PC-9 (cell line): Measurements from ENCODE around the gene FOS. TPM values are rescaled to one million over a fixed set of nuclear protein-coding genes. Genes with fewer than 3 reads are reported as not detected.
A peak's percentile ranks its signal among the peaks of the same experiment; 100 is the strongest.
"Not testable (repeated sequence)": the region's sequence is repeated elsewhere in the genome, so short reads cannot be mapped to it uniquely, and the experiment has no call there.

Source experiments
- BruUV-seq: library from RNA; stranded (reverse); fragments of 400-500 nt; replicated peaks from 2 replicates; lab custom pipeline; 2021; lab: Mats Ljungman, UMichigan
- CTCF ChIA-PET: fragments of 300-600 bp; sonication (Branson Sonifier 250); formaldehyde crosslinking; loops from one replicate; lab custom pipeline; 2022; ENCODE audit warnings: antibody characterized with exemption; lab: Charles Lee
- POLR2A ChIA-PET: fragments of 300-600 bp; sonication (Branson Sonifier 250); formaldehyde crosslinking; loops from one replicate; lab custom pipeline; 2022; ENCODE audit warnings: antibody characterized with exemption; ENCODE audit not compliant: unreplicated experiment; lab: Charles Lee
- DNase-seq, 2 experiments: peaks; one replicate each; pipeline versions ENCODE4 v3.0.0 to v3.0.0-alpha.2; 2015 to 2022; ENCODE audit warnings: mixed read lengths in 1 of 2
- H2AFZ ChIP-seq: fragments of 200-600 bp; sonication (generic); 2 replicates; pipeline ENCODE4 v1.8.1; 2017; ENCODE audit warnings: antibody characterized with exemption
- H3F3A ChIP-seq: fragments of 200-600 bp; sonication (generic); 2 replicates; pipeline ENCODE4 v1.8.1; 2017; ENCODE audit warnings: antibody characterized with exemption, mild to moderate bottlenecking, low read depth; ENCODE audit not compliant: insufficient read depth
- H3K27ac ChIP-seq: fragments of 200-600 bp; sonication (generic); 2 replicates; pipeline ENCODE4 v1.6.1; 2016; ENCODE audit warnings: mixed run types
- H3K27me3 ChIP-seq: fragments of 200-600 bp; sonication (generic); 2 replicates; pipeline ENCODE4 v1.6.1; 2016; ENCODE audit warnings: low read depth, mixed run types; ENCODE audit not compliant: insufficient read depth
- H3K36me3 ChIP-seq: fragments of 200-600 bp; sonication (generic); 2 replicates; pipeline ENCODE4 v1.6.1; 2016; ENCODE audit warnings: low read depth, mixed run types
- H3K4me1 ChIP-seq: fragments of 200-600 bp; sonication (generic); replicated peaks from 2 replicates; pipeline ENCODE4 v1.6.1; 2016; ENCODE audit warnings: mixed run types; ENCODE audit not compliant: insufficient read depth
- H3K4me2 ChIP-seq: fragments of 200-600 bp; sonication (generic); 2 replicates; pipeline ENCODE4 v1.6.1; 2017; ENCODE audit warnings: mixed run types
- H3K4me3 ChIP-seq: fragments of 200-600 bp; sonication (generic); 2 replicates; pipeline ENCODE4 v1.6.1; 2016; ENCODE audit warnings: mixed run types
- H3K79me2 ChIP-seq: fragments of 200-600 bp; sonication (generic); 2 replicates; pipeline ENCODE4 v1.6.1; 2017; ENCODE audit warnings: low read depth, mixed run types
- H3K9me2 ChIP-seq: fragments of 200-600 bp; sonication (generic); 2 replicates; pipeline ENCODE4 v1.8.1; 2017; ENCODE audit warnings: mild to moderate bottlenecking; ENCODE audit not compliant: insufficient read depth
- H3K9me3 ChIP-seq: fragments of 200-600 bp; sonication (generic); 2 replicates; pipeline ENCODE4 v1.8.1; 2016; ENCODE audit warnings: low read depth; ENCODE audit not compliant: insufficient read depth
- H4K20me1 ChIP-seq: fragments of 200-600 bp; sonication (generic); 2 replicates; pipeline ENCODE4 v1.8.1; 2017; ENCODE audit not compliant: insufficient read depth
- EZH2 ChIP-seq: fragments of 200-600 bp; sonication (generic); IDR thresholded peaks from 2 replicates; pipeline ENCODE4 v1.8.0; 2017; ENCODE audit warnings: antibody characterized with exemption, low read depth
- intact Hi-C: fragments of 100-400 bp; cut with micrococcal nuclease; formaldehyde crosslinking; loops from one replicate; pipeline ENCODE4 v1.10.0; 2022; ENCODE audit not compliant: unreplicated experiment
- total RNA-seq: library from RNA; stranded (reverse); gene quantifications from 2 replicates; pipeline ENCODE4 v1.2.3, GENCODE V29; 2021
- TF ChIP-seq, protein P1 (sequence below): fragments of 200-600 bp; sonication (generic); conservative IDR thresholded peaks from 2 replicates; pipeline ENCODE4 v1.6.1; 2017; ENCODE audit warnings: mixed run types, antibody characterized with exemption, mild to moderate bottlenecking, moderate library complexity

Gene FOS
- total RNA-seq, 1 experiment from 2014 or later = 84.6 TPM

DNA sequence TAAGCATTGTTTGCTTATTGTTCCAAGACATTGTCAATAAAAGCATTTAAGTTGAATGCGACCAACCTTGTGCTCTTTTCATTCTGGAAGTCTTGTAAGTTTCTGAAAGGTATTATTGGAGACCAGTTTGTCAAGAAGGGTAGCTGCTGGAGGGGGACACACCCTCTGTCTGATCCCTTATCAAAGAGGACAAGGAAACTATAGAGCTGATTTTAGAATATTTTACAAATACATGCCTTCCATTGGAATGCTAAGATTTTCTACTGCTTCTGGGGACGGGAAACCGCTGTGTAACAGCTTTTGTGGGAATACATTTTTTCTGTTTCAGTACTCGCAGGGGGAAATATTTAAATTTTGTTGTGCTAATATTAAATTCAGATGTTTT lies 3.5 kb downstream of the FOS start:
- H3K27ac ChIP-seq = no peak overlapping the region
- DNase-seq = peak in 1 of 2 experiments; percentile 69
- ChIA-PET POLR2A (interaction anchor here (0.5 to 3.1 kb wide), 12 partner anchors 12 to 327 kb away, joined by 3 to 65 read pairs (median 6); partner anchors contain the start of gene PGF), CTCF (interaction anchor here (0.6 to 1.2 kb wide), 5 partner anchors 8 to 529 kb away, joined by 3 to 10 read pairs (median 4); no protein-coding TSS in a partner anchor)
- H3K79me2 ChIP-seq = peaks cover 31% of the 10 kb centered on the region
- peaks cover 37% of the 10 kb centered on the region for H3F3A ChIP-seq
- H3K36me3 ChIP-seq = peaks cover 19% of the 10 kb centered on the region
- H3K9me3 ChIP-seq = no peaks in the 10 kb centered on the region
- no TSS peak for BruUV-seq
- no peak overlapping the region for H2AFZ ChIP-seq
- H3K4me2 ChIP-seq = peak overlapping the region; percentile 99
- no peaks in the 10 kb centered on the region for H3K27me3 ChIP-seq
- intact Hi-C loops = no loop called here
- no peak overlapping the region for H3K4me3 ChIP-seq
- no peaks in the 10 kb centered on the region for H3K9me2 ChIP-seq
- H3K4me1 ChIP-seq = peaks cover 47% of the 10 kb centered on the region
- H4K20me1 ChIP-seq = peaks cover 30% of the 10 kb centered on the region
- no peak for TF ChIP-seq EZH2
- TF ChIP-seq, protein P1, sequence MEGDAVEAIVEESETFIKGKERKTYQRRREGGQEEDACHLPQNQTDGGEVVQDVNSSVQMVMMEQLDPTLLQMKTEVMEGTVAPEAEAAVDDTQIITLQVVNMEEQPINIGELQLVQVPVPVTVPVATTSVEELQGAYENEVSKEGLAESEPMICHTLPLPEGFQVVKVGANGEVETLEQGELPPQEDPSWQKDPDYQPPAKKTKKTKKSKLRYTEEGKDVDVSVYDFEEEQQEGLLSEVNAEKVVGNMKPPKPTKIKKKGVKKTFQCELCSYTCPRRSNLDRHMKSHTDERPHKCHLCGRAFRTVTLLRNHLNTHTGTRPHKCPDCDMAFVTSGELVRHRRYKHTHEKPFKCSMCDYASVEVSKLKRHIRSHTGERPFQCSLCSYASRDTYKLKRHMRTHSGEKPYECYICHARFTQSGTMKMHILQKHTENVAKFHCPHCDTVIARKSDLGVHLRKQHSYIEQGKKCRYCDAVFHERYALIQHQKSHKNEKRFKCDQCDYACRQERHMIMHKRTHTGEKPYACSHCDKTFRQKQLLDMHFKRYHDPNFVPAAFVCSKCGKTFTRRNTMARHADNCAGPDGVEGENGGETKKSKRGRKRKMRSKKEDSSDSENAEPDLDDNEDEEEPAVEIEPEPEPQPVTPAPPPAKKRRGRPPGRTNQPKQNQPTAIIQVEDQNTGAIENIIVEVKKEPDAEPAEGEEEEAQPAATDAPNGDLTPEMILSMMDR = no peak

DNA sequence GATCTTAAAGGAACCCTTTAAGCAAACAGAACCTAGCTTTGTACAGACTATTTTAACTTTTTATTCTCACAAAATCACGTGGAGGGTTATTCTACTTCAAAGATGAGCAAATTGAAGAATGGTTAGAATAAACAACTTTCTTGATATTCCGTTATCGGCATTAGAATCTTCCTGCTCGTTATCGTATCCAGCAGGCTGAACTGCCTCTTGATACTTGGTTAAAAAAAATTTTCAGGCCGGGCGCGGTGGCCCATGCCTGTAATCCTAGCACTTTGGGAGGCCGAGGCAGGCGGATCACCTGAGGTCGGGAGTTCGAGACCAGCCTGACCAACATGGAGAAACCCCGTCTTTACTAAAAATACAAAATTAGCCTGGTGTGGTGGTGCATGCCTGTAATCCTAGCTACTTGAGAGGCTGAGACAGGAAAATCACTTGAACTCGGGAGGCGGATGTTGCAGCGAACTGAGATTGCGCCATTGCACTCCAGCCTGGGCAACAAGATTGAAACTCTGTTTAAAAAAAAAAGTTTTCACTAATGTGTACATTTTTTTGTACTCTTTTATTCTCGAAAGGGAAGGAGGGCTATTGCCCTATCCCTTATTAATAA lies 4.0 kb downstream of the FOS start:
- BruUV-seq, H3K27me3 ChIP-seq, H3K27ac ChIP-seq, H3K9me2 ChIP-seq, H2AFZ ChIP-seq, H3K9me3 ChIP-seq, H3K4me3 ChIP-seq, DNase-seq, intact Hi-C loops: not testable (repeated sequence)
- Histone ChIP-seq H3F3A (peaks cover 34% of the 10 kb centered on the region), H3K36me3 (peaks cover 19% of the 10 kb centered on the region), H3K4me2 (peak overlapping the region; percentile 99), H3K79me2 (peaks cover 31% of the 10 kb centered on the region), H3K4me1 (peaks cover 47% of the 10 kb centered on the region), H4K20me1 (peaks cover 30% of the 10 kb centered on the region)
- ChIA-PET CTCF (interaction anchor here (0.6 to 1.6 kb wide), 6 partner anchors 8 to 530 kb away, joined by 3 to 10 read pairs (median 4); no protein-coding TSS in a partner anchor), POLR2A (interaction anchor here (0.7 to 3.1 kb wide), 9 partner anchors 11 to 550 kb away, joined by 3 to 65 read pairs (median 5); partner anchors contain the start of genes ACYP1 and PGF)

DNA sequence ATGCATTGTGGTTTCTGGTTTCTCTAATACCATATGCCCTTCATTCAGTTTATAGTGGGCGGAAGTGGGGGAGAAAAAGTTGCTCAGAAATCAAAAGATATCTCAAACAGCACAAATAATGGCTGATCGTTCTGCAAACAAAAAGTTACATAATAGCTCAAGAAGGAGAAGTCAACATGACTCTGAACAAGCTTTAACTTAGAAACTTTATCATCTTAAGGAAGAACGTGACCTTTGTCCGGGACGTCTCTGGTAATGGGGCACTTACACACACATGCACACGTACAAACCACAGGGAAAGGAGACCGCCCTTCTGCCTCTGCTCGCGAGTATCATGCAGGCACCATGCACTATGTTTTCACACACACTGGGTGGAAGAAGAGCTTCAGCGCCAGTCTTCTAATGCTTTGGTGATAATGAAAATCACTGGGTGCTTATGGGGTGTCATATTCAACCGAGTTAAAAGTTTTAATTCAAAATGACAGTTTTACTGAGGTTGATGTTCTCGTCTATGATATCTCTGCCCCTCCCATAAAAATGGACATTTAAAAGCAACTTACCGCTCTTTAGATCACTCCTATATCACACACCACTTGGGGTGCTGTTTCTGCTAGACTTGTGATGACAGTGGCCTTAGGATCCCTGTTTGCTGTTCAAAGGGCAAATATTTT lies 4.7 kb downstream of the FOS start:
- no TSS peak for BruUV-seq
- CTCF ChIA-PET = interaction anchor here (0.6 to 1.6 kb wide), 5 partner anchors 9 to 206 kb away, joined by 3 to 10 read pairs (median 3); no protein-coding TSS in a partner anchor

More for the DNA sequence above, 4.7 kb downstream of the FOS start:
- no peak overlapping the region for H3K4me3 ChIP-seq
- H3K27me3 ChIP-seq = no peaks in the 10 kb centered on the region
- H3K79me2 ChIP-seq = peaks cover 31% of the 10 kb centered on the region
- no peak overlapping the region for H2AFZ ChIP-seq
- H3F3A ChIP-seq = peaks cover 30% of the 10 kb centered on the region
- POLR2A ChIA-PET = interaction anchor here (0.6 to 3.1 kb wide), 9 partner anchors 9 to 550 kb away, joined by 3 to 65 read pairs (median 7); partner anchors contain the start of gene ACYP1
- H4K20me1 ChIP-seq = peaks cover 30% of the 10 kb centered on the region
- peak overlapping the region; percentile 46 for H3K27ac ChIP-seq
- peaks cover 47% of the 10 kb centered on the region for H3K4me1 ChIP-seq
- intact Hi-C loops = no loop called here
- no peak overlapping the region for H3K4me2 ChIP-seq
- H3K9me2 ChIP-seq = no peaks in the 10 kb centered on the region
- DNase-seq = peak in 1 of 2 experiments; percentile 64
- peaks cover 19% of the 10 kb centered on the region for H3K36me3 ChIP-seq
- H3K9me3 ChIP-seq = no peaks in the 10 kb centered on the region
- TF ChIP-seq, protein P1 = 0 out of 2 replicates have a peak, but pooled peaks have one; percentile 52
- no peak for TF ChIP-seq EZH2
